DMS 273 (cell line): ENCODE results near the gene OTOS.

Source experiments
- DNase-seq: peaks from one replicate; lab custom pipeline; 2025; ENCODE audit not compliant: unreplicated experiment; lab: John Stamatoyannopoulos, UW

Gene OTOS

GRCh38 chr2:240137596-240138253 lies 2.7 kb downstream of the OTOS start:
- no peak for DNase-seq

GRCh38 chr2:240136671-240137292 lies 3.7 kb downstream of the OTOS start:
- no peak for DNase-seq

DNA sequence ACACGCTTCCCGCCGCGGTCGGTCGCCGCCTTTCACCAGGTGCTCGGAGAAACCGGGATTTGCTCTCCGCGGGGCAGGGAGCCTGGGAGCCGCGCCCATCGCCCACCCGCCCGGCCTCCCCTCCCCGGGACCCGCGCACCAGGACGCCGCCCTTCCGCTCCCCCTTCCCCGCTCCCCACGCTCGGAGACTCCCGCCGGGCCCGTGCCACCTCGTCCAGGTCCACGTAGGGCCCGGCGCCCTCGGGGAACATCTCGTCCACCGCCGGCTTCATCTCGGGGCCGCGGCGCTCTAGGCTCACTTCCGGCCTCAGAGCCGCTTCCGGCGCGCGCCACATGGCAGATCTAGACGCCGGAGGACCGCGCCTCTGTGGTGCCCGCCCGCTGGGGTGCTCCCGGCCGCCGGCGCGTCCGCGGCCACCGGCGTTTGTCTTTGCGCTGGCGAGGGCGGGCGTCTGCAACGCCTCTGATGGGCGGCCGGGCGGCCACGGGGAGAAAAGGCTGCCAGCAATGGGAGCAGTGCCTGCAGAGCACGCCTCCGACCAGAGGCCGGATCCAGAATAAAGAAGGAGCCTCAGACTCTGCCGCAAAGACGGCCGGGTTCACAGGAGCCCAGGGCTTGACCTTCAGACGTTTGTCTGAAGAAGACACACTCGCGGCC lies 4.3 kb downstream of the OTOS start, which contains the start of gene COPS9:
TSS of gene COPS9 (minus strand) at position 293 of the 658 bp plus-strand sequence. CDS start at position 272, 21 bp downstream.
- DNase-seq: peak; percentile 93

DNA sequence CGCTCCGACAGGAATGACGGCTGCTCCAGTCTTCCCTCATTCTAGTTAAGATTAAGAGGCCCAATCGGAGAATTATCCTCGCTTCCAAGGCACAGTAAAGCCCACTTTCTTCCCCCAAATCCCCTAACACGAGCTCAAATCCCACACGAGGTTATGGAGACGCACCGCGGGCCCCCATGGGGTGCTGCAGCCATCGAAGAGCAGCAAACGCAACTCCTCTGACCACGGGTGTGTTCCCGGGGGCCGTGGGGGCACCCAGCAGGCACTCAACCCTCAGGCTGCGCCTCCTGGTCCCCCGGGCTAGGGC lies 4.8 kb downstream of the OTOS start:
- no peak for DNase-seq

DNA sequence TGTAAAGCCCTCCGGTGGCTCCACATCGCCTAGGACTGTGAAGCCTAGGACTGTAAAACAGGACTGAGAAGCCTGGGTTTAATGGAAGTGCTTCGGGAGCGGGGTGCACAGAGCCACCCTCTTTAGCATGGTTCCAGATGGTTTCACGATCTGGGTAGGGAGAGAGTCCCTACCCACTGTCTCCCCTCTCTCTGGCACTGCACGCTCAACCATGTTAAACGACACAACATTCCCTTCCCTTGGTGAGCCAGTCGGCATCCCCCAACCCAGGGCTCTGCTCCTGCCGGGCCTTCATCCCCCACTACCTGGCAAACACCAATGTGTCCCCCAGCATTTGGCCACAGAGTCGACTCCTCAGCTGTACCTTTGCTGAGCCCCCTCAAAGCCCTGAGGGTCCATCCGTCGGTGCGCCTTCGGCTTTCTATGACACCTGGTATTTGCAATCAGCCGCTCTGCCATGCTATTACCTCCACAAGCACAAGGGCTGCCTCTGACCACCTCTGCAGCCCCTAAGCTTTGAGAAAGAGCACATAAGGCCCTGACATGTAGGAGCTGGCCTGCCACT lies 5.4 kb downstream of the OTOS start:
- no peak for DNase-seq

- no peak for DNase-seq
Observed at GRCh38 chr2:240134466-240134865, 6.0 kb downstream of the OTOS start.

GRCh38 chr2:240133401-240133800 lies 7.1 kb downstream of the OTOS start:
- DNase-seq: no peak

- DNase-seq: no peak
Observed at GRCh38 chr2:240132651-240132980, 7.8 kb downstream of the OTOS start.

DNA sequence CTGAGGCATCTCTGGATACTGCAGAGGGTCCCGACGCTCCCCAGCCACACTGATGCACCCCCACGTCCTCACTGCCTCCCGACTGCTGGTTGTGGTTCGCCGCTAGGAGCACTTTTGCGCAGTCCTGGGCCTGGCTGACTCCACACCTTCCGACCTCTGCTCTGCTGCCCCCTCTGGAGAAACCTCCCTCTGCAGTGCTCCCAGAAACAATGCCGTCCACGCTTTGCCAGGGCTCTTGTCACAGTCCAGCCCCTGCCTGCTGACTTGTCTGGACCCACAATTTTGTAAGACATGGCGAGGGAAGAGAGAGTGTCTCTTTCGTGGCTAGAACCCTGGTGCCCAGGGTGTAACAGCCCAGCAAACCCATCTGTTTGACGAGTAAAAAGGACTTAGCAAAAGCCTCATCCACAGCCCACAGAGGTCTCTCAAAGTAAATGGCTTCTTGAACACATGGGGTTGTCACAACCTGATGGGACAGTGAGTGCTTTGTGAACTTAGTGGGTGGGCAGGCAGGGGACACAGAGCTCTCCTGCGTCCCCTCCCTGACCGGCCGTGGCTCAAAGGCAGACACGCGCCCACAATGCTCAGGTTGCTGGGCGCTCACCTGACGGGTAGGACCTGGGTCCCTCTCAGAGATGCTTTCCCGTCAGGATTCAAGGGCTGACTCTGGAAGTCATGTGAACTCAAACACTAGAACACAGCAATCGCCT lies 8.4 kb downstream of the OTOS start:
- no peak for DNase-seq

DNA sequence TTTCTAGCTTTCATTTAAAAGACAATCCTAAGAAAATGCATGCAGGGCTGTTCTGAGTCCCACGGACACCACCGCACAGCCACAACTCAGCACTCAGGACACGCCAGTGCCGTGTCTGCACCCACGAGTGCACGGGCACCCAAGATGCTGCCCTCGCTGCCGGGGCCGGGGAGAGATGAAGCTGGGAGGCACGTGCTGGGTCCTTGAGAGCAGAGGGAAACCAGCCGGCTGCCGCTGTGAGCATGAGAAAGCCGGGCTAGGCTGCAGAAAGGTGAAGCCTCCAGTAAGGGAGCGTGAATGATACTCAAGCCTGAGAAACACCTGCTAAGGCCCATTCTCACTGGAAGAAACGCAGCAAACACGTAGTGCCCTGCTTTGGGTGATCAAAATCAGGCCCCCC lies 9.2 kb downstream of the OTOS start:
- DNase-seq: no peak

- DNase-seq: no peak
Observed at GRCh38 chr2:240130393-240131195, 9.9 kb downstream of the OTOS start.

DNA sequence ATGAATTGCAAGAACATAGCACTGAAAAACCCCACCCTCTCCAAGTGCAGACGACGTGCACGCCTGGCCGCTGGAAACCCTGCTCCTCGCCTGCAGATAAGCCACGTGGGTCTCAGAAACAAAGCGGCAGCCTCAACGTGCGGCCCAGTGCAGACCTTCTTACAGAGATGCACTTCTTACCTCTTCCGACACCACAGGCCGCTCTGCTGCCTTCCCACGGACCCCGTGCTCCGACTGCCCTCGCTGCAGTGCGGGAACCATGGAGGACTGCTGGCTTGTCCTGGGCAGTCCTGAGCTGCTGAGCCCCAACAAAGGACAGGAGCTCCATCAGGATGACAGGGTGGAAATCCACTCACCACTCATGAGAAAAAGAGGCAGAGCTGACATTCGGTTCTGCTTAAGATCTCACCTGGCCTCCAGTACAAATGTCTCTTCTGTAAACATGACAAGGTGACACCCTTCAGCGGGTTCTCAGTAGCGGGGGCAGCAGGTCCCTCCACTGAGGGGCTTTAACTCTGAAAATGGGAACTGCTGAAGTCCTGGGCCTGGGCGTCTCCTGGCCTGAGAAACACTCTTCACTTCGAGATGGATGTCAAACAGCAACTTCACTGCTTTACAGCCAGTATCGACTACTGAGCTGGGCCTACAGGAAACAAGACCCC lies 10.6 kb downstream of the OTOS start:
- DNase-seq: no peak

DNA sequence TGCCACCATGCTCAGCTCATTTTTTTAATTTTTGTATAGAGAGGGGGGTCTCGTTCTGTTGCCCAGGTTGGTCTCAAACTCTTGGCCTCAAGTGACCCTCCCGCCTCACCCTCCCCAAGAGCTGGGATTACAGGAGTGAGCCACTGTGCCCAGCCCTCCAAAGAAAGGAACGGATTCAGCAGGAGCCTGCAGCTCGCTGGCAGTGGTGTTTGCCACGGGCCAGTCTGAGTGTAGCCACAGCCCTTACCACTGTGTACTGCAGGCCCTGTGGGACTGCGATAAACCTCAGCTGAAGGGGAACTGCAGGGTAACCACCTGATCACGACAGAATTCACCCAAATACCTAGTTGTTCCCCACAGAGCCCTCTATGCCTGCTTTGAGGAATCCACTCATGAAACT lies 11.1 kb downstream of the OTOS start:
- DNase-seq: no peak

DNA sequence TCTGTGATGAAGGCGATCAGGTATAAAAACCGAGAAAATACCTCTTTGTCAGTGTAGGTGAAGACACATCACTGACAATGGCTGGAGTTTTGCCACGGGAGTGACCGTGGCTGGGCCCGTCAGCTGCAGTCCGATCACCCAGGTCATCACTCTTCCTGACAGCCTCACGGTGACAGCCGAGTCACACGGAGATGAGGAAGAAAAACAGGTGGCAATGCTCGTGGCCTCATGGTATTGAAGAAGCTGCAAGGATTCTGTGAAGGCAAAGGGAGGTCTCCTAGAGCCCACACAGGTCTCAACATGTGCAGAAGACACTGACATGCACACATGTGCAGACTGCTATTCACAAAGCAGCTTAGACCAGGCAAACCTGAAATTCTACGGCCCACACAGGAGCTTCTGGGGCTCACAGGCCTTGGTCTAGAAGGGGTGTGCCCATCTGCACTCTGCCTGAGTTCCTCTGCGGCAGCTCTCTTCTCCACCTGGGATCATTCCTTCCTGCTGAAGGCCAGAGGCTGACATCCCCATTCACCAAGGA lies 11.8 kb downstream of the OTOS start:
- no peak for DNase-seq

DNA sequence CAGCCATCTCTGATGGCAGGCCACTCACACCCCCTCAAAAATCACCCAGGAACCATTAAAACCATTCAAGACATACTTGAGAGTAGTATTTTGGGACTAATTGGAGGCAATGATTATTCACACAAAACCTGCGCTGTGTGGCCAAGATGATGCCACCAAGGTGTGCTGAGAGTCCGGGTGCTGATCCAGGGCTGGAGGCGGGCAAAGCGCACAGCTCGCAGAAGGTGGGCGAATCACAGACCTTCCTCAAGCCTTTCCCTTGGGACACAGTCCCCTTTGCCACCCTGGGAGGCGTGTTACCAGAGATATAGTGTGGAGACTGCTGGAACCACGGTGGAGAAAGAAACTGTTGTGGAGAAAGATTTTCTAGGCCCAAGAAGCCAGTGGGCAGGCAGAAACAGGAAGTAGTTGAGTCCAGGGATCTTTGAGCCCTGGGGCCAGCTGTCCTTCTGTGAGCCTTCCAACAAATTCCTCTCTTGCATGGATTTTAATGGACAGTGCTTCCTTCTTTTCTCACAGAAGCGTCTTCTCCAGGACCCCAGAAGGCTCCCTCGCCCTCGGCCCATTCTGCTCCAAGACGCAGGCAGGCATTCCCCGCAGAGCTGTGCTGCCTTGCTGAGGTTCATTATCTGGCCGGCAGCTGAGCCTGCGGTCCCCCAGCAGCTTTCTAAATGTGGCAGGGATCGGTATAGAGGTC lies 12.4 kb downstream of the OTOS start:
- no peak for DNase-seq

DNA sequence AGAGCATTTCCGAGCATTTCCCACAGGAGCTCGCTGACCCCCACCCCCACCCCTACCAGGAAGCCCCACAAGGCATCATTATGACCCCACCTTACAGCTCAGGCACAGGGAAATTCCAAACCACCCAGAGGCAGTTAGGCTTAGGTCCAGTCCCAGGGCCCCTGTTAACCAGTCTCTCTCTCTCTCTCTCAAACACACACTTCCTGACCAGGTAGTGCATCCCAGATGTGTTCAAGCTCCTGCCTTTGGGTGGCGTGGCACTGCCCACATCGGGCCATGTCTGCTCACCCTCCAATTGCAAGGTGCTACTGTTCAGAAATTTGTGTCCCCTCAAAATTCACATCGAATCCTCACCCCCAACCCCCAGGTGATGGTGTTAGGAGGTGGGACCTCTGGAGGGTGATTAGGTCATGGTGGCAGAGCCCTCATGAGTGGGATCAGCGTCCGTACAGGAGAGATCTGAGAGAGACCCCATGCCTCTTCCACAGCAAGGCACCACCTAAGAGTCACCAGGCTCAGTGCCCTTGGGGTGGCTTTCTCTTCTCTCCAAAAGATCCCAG lies 13.2 kb downstream of the OTOS start:
- no peak for DNase-seq

- no peak for DNase-seq
Observed at GRCh38 chr2:240126731-240127130, 13.7 kb downstream of the OTOS start.

- no peak for DNase-seq
Observed at GRCh38 chr2:240125742-240126141, 14.7 kb downstream of the OTOS start.

DNA sequence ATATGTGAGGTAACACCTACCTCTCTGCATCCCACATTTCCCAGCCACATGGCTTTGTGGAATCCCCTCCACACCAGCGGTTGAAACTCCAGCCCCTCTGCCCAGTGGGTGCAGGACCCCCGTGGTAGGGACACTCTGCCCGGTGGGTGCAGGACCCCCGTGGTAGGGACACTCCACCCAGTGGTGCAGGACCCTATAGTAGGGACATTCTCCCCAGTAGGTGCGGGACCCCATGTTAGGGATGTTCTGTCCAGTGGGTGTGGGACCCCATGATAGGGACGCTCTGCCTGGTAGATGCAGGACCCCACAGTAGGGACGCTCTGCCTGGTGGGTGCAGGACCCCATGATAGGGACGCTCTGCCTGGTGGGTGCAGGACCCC lies 15.8 kb downstream of the OTOS start:
- no peak for DNase-seq
